Neutrophil (primary cell): ENCODE results near the gene LPP.

Experiments
- H3K27ac ChIP-seq: fragments of 200-600 bp; sonication (generic); 2 replicates; pipeline ENCODE4 v1.5.1; 2016; ENCODE audit warnings: mild to moderate bottlenecking, moderate library complexity
- H3K27me3 ChIP-seq: fragments of 200-600 bp; sonication (generic); 2 replicates; pipeline ENCODE4 v1.6.0; 2016; ENCODE audit warnings: mild to moderate bottlenecking
- H3K36me3 ChIP-seq: fragments of 200-600 bp; sonication (generic); 2 replicates; pipeline ENCODE4 v1.5.1; 2017
- H3K4me1 ChIP-seq, 2 experiments: fragments of 200-600 bp in 1 of 2; sonication (generic) in 1 of 2; 1 replicate in 1 of 2; 2 replicates in 1 of 2; pipeline versions ENCODE4 v1.5.1 to v1.6.1; 2013 to 2016; ENCODE audit warnings: low read depth in 1 of 2, low read length in 1 of 2, mild to moderate bottlenecking in 1 of 2, moderate library complexity in 1 of 2; ENCODE audit not compliant: control insufficient read depth in 1 of 2, insufficient read depth in 1 of 2
- H3K4me3 ChIP-seq, 2 experiments: fragments of 200-600 bp in 1 of 2; sonication (generic) in 1 of 2; 1 replicate in 1 of 2; 2 replicates in 1 of 2; pipeline ENCODE4 v1.5.1; 2013 to 2016; ENCODE audit warnings: low read depth in 1 of 2, low read length in 1 of 2, mild to moderate bottlenecking in 1 of 2, moderate library complexity in 1 of 2
- H3K9me3 ChIP-seq: fragments of 200-600 bp; sonication (generic); 2 replicates; pipeline ENCODE4 v1.5.1; 2016
- TF ChIP-seq, protein P1 (sequence below): fragments of 200-600 bp; sonication (generic); IDR thresholded peaks from 2 replicates; pipeline ENCODE4 v1.5.1; 2016; ENCODE audit warnings: antibody characterized with exemption

Gene LPP

DNA sequence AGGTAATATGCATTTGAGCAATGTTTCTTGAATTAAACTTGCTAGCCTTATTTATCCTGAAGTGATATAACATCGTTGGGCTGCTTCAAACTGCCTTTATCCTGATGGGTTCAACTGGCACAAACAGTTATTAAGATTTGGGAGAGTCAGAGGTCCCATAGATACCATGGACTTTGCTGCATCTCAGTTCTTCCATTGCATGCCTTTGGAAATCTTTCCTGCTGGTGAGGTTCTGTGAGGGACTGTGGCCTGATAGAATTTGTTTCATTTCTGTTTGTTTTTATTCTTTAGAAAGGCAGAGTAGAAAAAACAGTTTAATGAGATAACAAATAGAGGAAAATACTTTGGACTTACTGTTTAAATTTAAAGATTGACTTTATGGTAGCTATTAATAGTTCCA lies 508.3 kb downstream of the LPP start:
- Histone ChIP-seq H3K27ac (no peak overlapping the region), H3K36me3 (no peaks in the 10 kb centered on the region), H3K27me3 (no peaks in the 10 kb centered on the region), H3K9me3 (no peaks in the 10 kb centered on the region), H3K4me1 (peaks cover 21 to 29% of the 10 kb centered on the region in 2 experiments), H3K4me3 (no peak overlapping the region)
- TF ChIP-seq, protein P1, sequence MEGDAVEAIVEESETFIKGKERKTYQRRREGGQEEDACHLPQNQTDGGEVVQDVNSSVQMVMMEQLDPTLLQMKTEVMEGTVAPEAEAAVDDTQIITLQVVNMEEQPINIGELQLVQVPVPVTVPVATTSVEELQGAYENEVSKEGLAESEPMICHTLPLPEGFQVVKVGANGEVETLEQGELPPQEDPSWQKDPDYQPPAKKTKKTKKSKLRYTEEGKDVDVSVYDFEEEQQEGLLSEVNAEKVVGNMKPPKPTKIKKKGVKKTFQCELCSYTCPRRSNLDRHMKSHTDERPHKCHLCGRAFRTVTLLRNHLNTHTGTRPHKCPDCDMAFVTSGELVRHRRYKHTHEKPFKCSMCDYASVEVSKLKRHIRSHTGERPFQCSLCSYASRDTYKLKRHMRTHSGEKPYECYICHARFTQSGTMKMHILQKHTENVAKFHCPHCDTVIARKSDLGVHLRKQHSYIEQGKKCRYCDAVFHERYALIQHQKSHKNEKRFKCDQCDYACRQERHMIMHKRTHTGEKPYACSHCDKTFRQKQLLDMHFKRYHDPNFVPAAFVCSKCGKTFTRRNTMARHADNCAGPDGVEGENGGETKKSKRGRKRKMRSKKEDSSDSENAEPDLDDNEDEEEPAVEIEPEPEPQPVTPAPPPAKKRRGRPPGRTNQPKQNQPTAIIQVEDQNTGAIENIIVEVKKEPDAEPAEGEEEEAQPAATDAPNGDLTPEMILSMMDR: no peak

DNA sequence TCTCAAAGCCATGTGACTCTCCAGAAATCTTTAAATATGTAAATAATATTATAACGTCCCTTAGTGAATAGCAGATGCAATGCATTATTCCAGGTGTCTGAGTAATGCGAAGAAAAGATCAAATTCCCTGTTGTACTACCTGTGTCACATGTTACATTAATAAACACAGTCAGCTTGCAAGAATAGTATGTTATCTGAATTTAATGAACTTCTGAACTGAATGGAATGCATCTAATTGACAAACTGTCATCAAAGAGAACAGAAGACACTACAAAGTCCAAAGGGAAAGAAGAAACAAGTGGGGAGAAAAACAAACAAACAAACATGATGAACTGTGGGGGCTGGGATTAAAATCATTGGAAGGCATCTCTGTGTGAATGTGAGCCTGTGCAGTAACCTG lies 508.8 kb downstream of the LPP start:
- Histone ChIP-seq H3K36me3 (no peaks in the 10 kb centered on the region), H3K9me3 (no peaks in the 10 kb centered on the region), H3K4me3 (no peak overlapping the region), H3K27me3 (no peaks in the 10 kb centered on the region), H3K4me1 (peaks cover 21 to 29% of the 10 kb centered on the region in 2 experiments), H3K27ac (no peak overlapping the region)
- TF ChIP-seq, protein P1: no peak

DNA sequence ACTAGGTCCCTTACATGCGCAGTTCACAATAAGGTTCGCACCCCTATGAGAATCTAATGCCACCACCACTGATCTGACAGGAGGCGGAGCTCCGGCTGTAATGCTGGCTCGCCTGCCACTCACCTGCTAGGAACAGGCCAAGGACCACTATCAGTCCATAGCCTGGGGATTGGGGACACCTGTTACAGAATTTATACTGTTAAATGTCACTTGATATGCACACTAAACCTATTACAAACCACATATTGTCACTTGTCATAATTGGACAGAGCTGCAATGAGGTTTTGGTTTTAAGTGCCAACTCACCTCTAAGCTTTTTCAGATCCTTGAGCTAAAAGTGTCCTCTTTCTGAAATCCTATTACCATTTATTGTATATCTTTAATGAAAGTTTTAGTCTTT lies 509.9 kb downstream of the LPP start:
- no peak overlapping the region for H3K4me3 ChIP-seq
- peaks cover 21 to 29% of the 10 kb centered on the region in 2 experiments for H3K4me1 ChIP-seq
- TF ChIP-seq, protein P1: no peak

DNA sequence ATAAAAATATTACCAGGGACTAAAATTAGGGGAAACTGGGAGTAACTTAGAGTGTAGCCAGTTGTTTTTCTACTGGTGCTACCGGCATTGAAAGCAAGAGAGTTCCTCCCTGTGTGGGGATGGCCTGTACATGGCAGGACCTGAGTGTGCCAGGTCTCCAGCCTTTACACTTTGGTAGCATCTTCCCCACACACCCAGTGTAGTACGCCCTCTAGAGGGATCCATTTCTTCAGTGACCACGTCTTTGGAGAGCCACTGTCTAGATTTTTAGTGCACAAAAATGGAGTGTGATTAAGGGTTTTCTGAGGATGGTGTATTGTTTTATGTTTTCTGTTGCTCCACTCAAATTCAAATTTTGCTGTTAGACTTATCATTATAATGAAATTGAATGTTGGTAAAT lies 510.8 kb downstream of the LPP start:
- TF ChIP-seq, protein P1: no peak
- no peaks in the 10 kb centered on the region for H3K9me3 ChIP-seq
- peaks cover 17 to 27% of the 10 kb centered on the region in 2 experiments for H3K4me1 ChIP-seq
- no peak overlapping the region for H3K27ac ChIP-seq
- no peak overlapping the region for H3K4me3 ChIP-seq
- H3K27me3 ChIP-seq: no peaks in the 10 kb centered on the region
- H3K36me3 ChIP-seq: no peaks in the 10 kb centered on the region

More for the DNA sequence above, 509.9 kb downstream of the LPP start:
- Histone ChIP-seq H3K27me3 (no peaks in the 10 kb centered on the region), H3K36me3 (no peaks in the 10 kb centered on the region), H3K9me3 (no peaks in the 10 kb centered on the region), H3K27ac (no peak overlapping the region)

DNA sequence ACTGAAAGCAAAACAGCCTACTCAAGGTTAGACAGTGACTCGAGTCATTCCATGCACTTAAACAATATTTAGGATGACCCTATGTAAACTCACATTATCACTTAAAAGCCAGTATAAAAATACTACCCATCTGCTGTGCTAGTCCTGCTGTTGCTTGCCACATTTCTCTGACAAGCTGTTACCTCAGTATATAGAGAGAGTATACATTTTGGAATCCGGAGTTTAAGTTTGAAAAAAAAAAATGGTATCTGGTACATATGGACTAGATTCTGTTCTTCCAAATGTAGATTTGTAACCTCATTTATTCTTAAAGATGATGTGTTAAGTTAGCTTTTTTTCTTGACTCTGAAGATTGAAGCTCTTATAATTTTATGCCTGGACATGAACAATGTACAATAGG lies 514.0 kb downstream of the LPP start:
- TF ChIP-seq, protein P1: no peak
- H3K9me3 ChIP-seq: no peaks in the 10 kb centered on the region
- H3K36me3 ChIP-seq: no peaks in the 10 kb centered on the region
- H3K27me3 ChIP-seq: no peaks in the 10 kb centered on the region
- peaks cover 6 to 20% of the 10 kb centered on the region in 2 experiments for H3K4me1 ChIP-seq
- H3K27ac ChIP-seq: no peak overlapping the region
- H3K4me3 ChIP-seq: no peak overlapping the region

DNA sequence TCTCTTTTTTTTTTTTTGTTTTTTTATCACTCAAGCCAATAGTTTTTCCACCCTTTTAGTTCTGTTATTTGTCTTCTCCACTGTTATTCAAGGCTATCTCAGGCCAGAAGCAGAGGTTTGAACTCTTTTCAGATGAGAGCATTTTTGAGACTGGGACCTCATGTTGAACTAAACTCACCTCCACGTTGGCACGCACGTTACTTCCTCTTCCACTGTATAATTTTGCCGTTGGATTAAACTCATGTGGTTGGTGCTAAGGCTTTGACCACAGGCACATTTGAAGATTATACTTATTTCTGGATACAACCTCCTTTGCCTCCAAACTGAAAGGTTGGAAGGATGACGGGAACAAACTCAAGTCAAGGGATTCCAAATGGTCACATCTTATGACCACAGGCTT lies 516.5 kb downstream of the LPP start:
- Histone ChIP-seq H3K4me3 (no peak overlapping the region), H3K27ac (no peak overlapping the region), H3K4me1 (peaks cover 6 to 16% of the 10 kb centered on the region in 2 experiments), H3K9me3 (no peaks in the 10 kb centered on the region), H3K36me3 (no peaks in the 10 kb centered on the region), H3K27me3 (no peaks in the 10 kb centered on the region)
- TF ChIP-seq, protein P1: no peak
